ENCODE results near the gene C1QL3.

The C1QL3 gene

GRCh38 chr10:16497911-16498310, 23.8 kb downstream of the C1QL3 start:
- no peak overlapping the region for H3K4me3 ChIP-seq (ENCODE audit: low read depth, low read length)

- no peak overlapping the region for H3K4me3 ChIP-seq (ENCODE audit: low read depth, low read length)
Measured at GRCh38 chr10:16493884-16494536, 27.7 kb downstream of the C1QL3 start.

- no peak overlapping the region for H3K4me3 ChIP-seq (ENCODE audit: low read depth, low read length)
Measured at GRCh38 chr10:16491933-16492332, 29.7 kb downstream of the C1QL3 start.

GRCh38 chr10:16490511-16490910, 31.2 kb downstream of the C1QL3 start:
- H3K4me3 ChIP-seq (ENCODE audit: low read depth, low read length) = no peak overlapping the region

- H3K4me3 ChIP-seq (ENCODE audit: low read depth, low read length) = no peak overlapping the region
Measured at GRCh38 chr10:16483241-16483917, 38.3 kb downstream of the C1QL3 start.

GRCh38 chr10:16481052-16481728, 40.5 kb downstream of the C1QL3 start:
- H3K4me3 ChIP-seq (ENCODE audit: low read depth, low read length) = no peak overlapping the region

GRCh38 chr10:16478801-16479200, 42.9 kb downstream of the C1QL3 start:
- no peak overlapping the region for H3K4me3 ChIP-seq (ENCODE audit: low read depth, low read length)

- H3K4me3 ChIP-seq (ENCODE audit: low read depth, low read length) = no peak overlapping the region
Measured at GRCh38 chr10:16477757-16478156, 43.9 kb downstream of the C1QL3 start.

- H3K4me3 ChIP-seq (ENCODE audit: low read depth, low read length) = no peak overlapping the region
Measured at GRCh38 chr10:16472828-16473227, 48.9 kb downstream of the C1QL3 start.

GRCh38 chr10:16470747-16471146, 50.9 kb downstream of the C1QL3 start:
- no peak overlapping the region for H3K4me3 ChIP-seq (ENCODE audit: low read depth, low read length)

GRCh38 chr10:16466001-16466400, 55.7 kb downstream of the C1QL3 start:
- H3K4me3 ChIP-seq (ENCODE audit: low read depth, low read length) = no peak overlapping the region

Data from iPS-11a (cell line).